ENCODE measurements around the gene AIFM3. TPM values are rescaled to one million over a fixed set of nuclear protein-coding genes. Genes with fewer than 3 reads are reported as not detected.
A peak's percentile ranks its signal among the peaks of the same experiment; 100 is the strongest.
"Not testable (repeated sequence)": the region's sequence is repeated elsewhere in the genome, so short reads cannot be mapped to it uniquely, and the experiment has no call there.

Gene AIFM3
- polyA plus RNA-seq, 2 of the 4 experiments (the other 2 are of a cell fraction) = 1.4 to 3.6 TPM

DNA sequence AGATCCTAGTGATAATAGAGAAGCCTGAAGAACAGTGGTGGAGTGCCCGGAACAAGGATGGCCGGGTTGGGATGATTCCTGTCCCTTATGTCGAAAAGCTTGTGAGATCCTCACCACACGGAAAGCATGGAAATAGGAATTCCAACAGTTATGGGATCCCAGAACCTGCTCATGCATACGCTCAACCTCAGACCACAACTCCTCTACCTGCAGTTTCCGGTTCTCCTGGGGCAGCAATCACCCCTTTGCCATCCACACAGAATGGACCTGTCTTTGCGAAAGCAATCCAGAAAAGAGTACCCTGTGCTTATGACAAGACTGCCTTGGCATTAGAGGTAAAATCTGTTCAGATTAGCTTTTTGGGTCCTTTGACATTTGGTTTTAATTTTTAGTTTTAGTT, 33.1 kb upstream of the AIFM3 start:
- ChIA-PET CTCF (interaction anchor here (1.6 to 2.3 kb wide), 2 partner anchors 19 to 48 kb away, joined by 3 to 9 read pairs; no protein-coding TSS in a partner anchor), POLR2A (no interaction called here)
- no peaks in the 10 kb centered on the region for H3K9me3 ChIP-seq
- no peak for ATAC-seq
- H3K4me1 ChIP-seq = peaks cover 14% of the 10 kb centered on the region
- H3K4me3 ChIP-seq = no peak overlapping the region
- no peak overlapping the region for H3K4me2 ChIP-seq
- 92% methylated on average over 7 of the region's 7 CpGs for WGBS (ENCODE audit: missing lambda C conversion rate)
- H3K27ac ChIP-seq = no peak overlapping the region
- no peak for FAIRE-seq
- TF ChIP-seq, protein P1, sequence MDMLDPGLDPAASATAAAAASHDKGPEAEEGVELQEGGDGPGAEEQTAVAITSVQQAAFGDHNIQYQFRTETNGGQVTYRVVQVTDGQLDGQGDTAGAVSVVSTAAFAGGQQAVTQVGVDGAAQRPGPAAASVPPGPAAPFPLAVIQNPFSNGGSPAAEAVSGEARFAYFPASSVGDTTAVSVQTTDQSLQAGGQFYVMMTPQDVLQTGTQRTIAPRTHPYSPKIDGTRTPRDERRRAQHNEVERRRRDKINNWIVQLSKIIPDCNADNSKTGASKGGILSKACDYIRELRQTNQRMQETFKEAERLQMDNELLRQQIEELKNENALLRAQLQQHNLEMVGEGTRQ (IDR thresholded peaks at IDR 0.05) = no peak
- no peak for TF ChIP-seq KDM5A (IDR thresholded peaks at IDR 0.05)
- DNase-seq (ENCODE audit: low read depth in 1 of 2, low spot score in 1 of 2) = no peak

DNA sequence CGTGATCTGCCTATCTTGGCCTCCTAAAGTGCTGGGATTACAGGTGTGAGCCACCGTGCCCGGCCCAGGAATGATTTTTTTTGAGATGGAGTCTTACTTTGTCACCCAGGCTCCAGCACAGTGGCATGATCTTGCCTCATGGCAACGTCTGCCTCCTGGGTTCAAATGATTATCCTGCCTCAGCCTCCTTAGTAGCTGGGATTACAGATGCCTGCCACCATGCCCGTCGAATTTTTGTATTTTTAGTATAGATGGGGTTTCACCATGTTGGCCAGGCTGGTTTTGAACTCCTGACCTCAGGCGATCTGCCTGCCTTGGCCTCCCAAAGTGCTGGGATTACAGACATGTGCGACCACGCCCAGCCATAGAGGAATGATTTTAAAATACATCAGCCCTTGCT, 32.0 kb upstream of the AIFM3 start:
- H3K4me2 ChIP-seq; H3K27ac ChIP-seq; DNase-seq (ENCODE audit: low read depth in 1 of 2, low spot score in 1 of 2); POLR2A ChIA-PET; H3K9me3 ChIP-seq; FAIRE-seq; H3K4me3 ChIP-seq; ATAC-seq: not testable (repeated sequence)
- 89% methylated on average over 9 of the region's 9 CpGs for WGBS (ENCODE audit: missing lambda C conversion rate)
- CTCF ChIA-PET = interaction anchor here (0.9 to 2.3 kb wide), 3 partner anchors 15 to 49 kb away, joined by 3 to 9 read pairs (median 3); no protein-coding TSS in a partner anchor
- peaks cover 14% of the 10 kb centered on the region for H3K4me1 ChIP-seq

DNA sequence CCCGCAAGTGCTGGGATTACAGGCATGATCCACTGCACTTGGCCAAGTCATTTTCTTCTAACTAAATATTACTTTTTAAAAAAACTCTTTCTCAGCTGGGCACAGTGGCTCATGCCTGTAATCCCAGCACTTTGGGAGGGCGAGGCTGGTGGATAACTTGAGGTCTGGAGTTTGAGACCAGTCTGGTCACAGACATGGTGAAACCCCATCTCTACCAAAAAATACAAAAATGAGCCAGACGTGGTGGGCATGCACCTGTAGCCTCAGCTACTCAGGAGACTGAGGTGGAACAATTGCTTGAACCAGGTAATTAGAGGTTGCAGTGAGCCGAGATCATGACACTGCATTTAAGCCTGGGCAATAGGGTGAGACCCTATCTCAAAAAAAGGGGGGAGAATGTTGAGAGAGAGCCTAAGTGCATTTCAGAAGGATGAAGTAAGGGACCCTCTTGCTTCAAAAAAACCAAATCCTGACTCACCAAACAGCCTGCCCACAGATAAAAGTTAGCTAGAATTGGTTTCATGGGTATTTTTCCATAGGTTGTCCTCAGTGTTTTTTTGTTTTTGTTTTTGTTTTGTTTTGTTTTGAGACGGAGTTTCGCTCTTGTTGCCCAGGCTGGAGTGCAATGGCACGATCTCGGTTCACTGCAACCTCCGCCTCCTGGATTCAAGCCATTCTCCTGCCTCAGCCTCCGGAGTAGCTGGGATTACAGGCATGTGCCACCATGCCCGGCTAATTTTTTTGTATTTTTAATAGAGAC, 31.1 kb upstream of the AIFM3 start:
- ATAC-seq; FAIRE-seq; POLR2A ChIA-PET; H3K4me2 ChIP-seq; H3K27ac ChIP-seq; H3K4me3 ChIP-seq; DNase-seq (ENCODE audit: low read depth in 1 of 2, low spot score in 1 of 2); H3K9me3 ChIP-seq: not testable (repeated sequence)
- 95% methylated on average over 11 of the region's 11 CpGs for WGBS (ENCODE audit: missing lambda C conversion rate)
- peaks cover 14% of the 10 kb centered on the region for H3K4me1 ChIP-seq
- CTCF ChIA-PET = interaction anchor here (1.2 to 2.8 kb wide), 4 partner anchors 9 to 50 kb away, joined by 3 to 11 read pairs (median 4); no protein-coding TSS in a partner anchor

DNA sequence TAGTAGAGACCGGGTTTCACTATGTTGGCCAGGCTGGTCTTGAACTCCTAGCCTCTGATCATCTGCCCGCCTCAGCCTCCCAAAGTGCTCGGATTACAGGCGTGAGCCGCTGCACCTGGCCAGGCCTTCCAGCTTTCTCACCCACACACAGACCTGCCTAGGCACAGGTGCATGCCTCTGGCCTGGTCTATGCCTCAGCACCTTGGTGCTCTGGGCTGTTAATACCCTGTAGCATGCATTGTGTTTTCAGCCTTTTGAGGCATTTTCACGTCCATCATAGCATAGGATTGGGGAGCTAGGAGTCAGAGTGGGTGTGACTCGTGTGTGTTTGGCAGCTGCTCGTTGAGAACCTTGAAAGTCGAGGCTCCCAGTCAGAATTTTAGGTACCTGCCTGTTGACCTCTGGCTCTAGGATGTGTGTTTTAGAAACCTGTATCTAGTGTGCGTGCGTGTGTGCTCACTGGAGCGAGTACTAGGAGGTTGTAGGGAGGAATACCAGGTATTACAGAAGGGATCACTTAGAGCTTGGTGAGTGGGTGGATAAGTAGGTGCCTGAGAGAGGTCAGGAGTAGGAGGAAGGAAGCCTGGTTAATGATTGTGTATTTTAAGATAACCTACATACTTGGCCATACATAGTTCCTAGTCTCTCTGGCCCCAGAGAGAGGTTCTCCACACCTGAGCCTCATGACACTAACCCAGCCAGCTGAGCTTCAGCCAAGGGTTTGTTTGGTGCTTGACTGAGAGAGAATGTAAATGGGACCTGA, 29.8 kb upstream of the AIFM3 start:
- WGBS (ENCODE audit: missing lambda C conversion rate) = 70% methylated on average over 12 of the region's 12 CpGs
- POLR2A ChIA-PET = no interaction called here
- peak in 1 of 2 experiments; percentile 20; a peak in 1 of 6 replicates for ATAC-seq

More for the DNA sequence above, 29.8 kb upstream of the AIFM3 start:
- no peak overlapping the region for H3K4me3 ChIP-seq
- FAIRE-seq (no peak), DNase-seq (ENCODE audit: low read depth in 1 of 2, low spot score in 1 of 2) (no peak)
- peak overlapping the region; percentile 16; the same call in 1 of the 3 replicates for H3K4me2 ChIP-seq
- TF ChIP-seq CHD4 (IDR thresholded peaks at IDR 0.05; ENCODE audit: borderline replicate concordance) (no peak), ZFP36 (IDR thresholded peaks at IDR 0.05; ENCODE audit: borderline replicate concordance, partially characterized antibody) (no peak), ZC3H11A (IDR thresholded peaks at IDR 0.05) (no peak), EP300 (IDR thresholded peaks at IDR 0.05) (no peak), SMC3 (IDR thresholded peaks at IDR 0.05) (no peak), MYC (IDR thresholded peaks at IDR 0.05; ENCODE audit: borderline replicate concordance, low read length) (no peak), BHLHE40 (IDR thresholded peaks at IDR 0.05; ENCODE audit: low read depth, low read length) (no peak), NR3C1 (IDR thresholded peaks at IDR 0.05) (no peak), ESRRA (IDR thresholded peaks at IDR 0.05; ENCODE audit: borderline replicate concordance, low read length) (no peak), RNF2 (IDR thresholded peaks at IDR 0.05; ENCODE audit: borderline replicate concordance, low read depth) (no peak), ZNF302 (CRISPR knock-in tag; IDR thresholded peaks at IDR 0.05) (no peak), POLR2AphosphoS2 (conservative IDR thresholded peaks at IDR 0.05; ENCODE audit: low read length) (no peak), FOSL2 (IDR thresholded peaks at IDR 0.05) (no peak), FOSL2 (CRISPR knock-in tag; IDR thresholded peaks at IDR 0.05) (no peak), HOXB5 (CRISPR knock-in tag; IDR thresholded peaks at IDR 0.05) (no peak), HDAC2 (IDR thresholded peaks at IDR 0.05) (no peak)
- TF ChIP-seq, protein P2, sequence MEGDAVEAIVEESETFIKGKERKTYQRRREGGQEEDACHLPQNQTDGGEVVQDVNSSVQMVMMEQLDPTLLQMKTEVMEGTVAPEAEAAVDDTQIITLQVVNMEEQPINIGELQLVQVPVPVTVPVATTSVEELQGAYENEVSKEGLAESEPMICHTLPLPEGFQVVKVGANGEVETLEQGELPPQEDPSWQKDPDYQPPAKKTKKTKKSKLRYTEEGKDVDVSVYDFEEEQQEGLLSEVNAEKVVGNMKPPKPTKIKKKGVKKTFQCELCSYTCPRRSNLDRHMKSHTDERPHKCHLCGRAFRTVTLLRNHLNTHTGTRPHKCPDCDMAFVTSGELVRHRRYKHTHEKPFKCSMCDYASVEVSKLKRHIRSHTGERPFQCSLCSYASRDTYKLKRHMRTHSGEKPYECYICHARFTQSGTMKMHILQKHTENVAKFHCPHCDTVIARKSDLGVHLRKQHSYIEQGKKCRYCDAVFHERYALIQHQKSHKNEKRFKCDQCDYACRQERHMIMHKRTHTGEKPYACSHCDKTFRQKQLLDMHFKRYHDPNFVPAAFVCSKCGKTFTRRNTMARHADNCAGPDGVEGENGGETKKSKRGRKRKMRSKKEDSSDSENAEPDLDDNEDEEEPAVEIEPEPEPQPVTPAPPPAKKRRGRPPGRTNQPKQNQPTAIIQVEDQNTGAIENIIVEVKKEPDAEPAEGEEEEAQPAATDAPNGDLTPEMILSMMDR (IDR thresholded peaks at IDR 0.05) = no peak
- TF ChIP-seq, protein P3, sequence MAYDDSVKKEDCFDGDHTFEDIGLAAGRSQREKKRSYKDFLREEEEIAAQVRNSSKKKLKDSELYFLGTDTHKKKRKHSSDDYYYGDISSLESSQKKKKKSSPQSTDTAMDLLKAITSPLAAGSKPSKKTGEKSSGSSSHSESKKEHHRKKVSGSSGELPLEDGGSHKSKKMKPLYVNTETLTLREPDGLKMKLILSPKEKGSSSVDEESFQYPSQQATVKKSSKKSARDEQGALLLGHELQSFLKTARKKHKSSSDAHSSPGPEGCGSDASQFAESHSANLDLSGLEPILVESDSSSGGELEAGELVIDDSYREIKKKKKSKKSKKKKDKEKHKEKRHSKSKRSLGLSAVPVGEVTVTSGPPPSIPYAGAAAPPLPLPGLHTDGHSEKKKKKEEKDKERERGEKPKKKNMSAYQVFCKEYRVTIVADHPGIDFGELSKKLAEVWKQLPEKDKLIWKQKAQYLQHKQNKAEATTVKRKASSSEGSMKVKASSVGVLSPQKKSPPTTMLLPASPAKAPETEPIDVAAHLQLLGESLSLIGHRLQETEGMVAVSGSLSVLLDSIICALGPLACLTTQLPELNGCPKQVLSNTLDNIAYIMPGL (CRISPR knock-in tag; IDR thresholded peaks at IDR 0.05; ENCODE audit: borderline replicate concordance) = no peak
- TF ChIP-seq, protein P4, sequence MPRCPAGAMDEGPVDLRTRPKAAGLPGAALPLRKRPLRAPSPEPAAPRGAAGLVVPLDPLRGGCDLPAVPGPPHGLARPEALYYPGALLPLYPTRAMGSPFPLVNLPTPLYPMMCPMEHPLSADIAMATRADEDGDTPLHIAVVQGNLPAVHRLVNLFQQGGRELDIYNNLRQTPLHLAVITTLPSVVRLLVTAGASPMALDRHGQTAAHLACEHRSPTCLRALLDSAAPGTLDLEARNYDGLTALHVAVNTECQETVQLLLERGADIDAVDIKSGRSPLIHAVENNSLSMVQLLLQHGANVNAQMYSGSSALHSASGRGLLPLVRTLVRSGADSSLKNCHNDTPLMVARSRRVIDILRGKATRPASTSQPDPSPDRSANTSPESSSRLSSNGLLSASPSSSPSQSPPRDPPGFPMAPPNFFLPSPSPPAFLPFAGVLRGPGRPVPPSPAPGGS (IDR thresholded peaks at IDR 0.05) = no peak
- H3K27ac ChIP-seq = no peak overlapping the region
- peaks cover 14% of the 10 kb centered on the region for H3K4me1 ChIP-seq
- no peaks in the 10 kb centered on the region for H3K9me3 ChIP-seq
- CTCF ChIA-PET = interaction anchor here (1.2 to 3.4 kb wide), 4 partner anchors 8 to 52 kb away, joined by 3 to 13 read pairs (median 8); no protein-coding TSS in a partner anchor

Data from A549 (cell line).